ENCODE measurements around the gene NPEPL1.

The NPEPL1 gene

GRCh38 chr20:58658760-58659159 is 33.8 kb upstream of the NPEPL1 start:
- no peak for DNase-seq

DNA sequence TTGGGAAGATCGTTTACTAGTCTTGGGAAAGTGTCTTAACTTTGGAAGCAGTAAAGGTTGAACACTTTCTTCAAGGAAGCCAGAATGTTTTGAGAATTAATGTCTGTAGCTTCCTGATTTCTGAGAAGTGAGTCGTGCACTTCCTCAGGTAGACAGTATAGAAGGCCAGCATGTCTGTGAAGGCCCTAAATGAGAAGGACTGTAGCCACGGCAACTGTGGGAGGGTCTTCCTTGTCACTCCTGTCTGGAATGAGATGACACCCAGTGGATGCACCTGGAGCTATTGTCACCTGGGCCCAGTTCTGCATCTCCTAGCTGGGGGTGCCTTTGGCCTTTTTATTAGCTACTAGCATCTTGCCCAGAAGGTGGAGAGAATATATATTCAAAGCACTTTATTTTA is 32.8 kb upstream of the NPEPL1 start:
- no peak for DNase-seq

DNA sequence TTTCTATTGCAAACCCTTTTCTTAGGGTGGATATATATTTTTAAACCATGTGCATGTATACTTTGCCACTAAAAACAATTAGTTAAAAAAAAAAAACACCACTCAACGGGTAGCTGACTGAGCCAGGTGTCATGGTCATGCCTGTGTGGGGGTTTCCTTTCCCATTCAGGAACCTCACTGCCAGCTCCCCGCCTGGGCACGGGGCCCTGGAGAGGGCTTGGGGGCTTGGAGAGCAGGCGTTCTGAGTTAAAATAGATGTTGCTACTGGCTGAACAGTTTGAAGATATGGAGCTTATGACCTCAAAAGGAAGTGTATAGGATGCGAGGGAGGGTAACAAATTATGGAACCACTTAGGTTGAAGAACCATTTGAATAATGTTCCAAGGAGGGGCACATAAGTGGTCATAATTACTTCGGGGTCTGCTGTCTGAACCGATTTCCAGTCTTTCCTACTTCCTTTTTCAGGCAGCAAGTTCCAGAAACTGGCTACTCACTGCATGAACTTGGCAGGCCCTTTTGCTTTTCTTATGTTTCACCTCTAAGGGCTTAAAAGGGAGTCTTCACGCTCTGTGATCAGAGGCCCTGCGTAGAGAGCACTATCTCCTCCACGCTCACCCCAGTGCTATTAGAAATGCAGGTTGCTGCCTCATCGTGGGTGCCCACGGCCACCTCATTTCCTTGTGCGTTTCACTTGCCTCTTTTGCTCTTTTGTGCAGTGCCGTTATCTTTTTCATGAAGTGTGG is 31.6 kb upstream of the NPEPL1 start:
- no peak for DNase-seq

- DNase-seq = no peak
Measured at GRCh38 chr20:58661598-58662473, 30.8 kb upstream of the NPEPL1 start.

- DNase-seq = no peak
Measured at GRCh38 chr20:58664331-58664730, 28.3 kb upstream of the NPEPL1 start.

DNA sequence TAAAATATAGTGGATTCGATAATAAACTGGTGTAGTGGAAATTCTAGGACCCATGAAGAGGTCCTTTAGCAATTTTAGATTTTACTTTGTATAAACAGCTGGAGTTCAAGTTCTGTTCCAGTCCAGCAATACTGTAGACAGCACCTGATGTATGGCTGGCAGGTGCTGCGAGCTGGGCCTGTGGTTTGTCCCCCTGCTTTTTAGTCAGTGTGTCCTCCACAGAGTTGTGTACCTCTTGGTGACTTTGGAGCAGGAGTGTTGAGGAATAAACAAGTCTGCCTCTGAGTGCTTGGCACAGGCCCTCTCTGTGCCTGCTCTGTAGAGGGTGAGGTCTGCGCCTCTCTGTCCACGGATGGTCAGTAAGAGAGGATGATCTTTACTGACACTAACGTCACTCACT is 27.7 kb upstream of the NPEPL1 start:
- no peak for DNase-seq

DNA sequence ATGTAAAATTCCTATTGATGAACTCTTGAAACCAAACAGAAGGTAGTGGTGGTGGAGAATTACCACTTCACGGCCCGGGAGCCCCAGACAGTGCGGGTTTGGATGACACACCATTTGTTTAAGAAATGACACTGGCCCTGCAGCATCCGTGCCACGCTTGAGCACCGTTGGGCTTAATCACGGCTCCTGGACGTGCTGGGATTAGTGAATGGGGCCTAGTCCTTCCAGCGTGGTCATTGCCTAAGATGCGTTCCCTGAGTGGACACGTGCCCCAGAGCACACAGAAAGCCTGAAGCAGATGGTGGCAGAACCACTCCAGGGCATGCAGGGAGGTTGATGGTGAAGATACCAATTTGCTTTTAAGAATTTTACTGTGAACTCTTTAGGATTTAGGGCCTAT is 27.0 kb upstream of the NPEPL1 start:
- DNase-seq = peak; percentile 91

DNA sequence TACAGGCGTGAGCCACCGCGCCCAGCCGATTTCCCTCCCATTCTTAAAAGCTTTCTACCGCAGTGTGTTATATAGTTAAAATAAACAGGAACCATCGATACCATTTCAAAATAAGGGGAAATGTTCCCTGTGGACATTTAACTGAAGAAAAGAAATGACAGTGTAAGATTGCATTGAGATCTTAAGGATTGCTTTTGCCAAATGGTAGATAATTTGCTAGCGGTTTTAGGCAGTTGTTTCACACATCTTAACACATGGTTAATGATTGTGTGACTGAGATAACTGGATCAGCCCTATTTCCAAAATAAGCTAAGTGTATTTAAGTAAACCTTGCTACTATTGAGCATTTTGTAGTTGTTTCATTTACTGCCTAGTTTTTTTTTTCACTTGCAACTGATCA is 25.9 kb upstream of the NPEPL1 start:
- DNase-seq = no peak

DNA sequence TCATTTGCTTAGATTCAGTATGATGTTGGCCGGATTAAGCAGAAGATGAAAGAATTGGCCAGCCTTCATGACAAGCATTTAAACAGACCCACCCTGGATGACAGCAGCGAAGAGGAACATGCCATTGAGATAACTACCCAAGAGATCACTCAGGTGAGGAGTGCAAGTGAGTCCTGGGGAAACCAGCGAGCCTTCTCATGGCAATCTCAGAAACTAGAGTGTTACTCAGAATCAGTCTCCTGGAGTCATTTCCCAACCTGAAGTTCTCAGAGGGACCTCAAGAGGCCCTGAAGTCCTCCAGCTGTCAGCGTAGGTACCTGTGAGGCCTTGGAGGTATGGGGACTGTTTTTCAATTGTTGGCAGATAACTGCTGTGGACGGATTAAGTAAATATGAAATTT is 24.6 kb upstream of the NPEPL1 start:
- no peak for DNase-seq

DNA sequence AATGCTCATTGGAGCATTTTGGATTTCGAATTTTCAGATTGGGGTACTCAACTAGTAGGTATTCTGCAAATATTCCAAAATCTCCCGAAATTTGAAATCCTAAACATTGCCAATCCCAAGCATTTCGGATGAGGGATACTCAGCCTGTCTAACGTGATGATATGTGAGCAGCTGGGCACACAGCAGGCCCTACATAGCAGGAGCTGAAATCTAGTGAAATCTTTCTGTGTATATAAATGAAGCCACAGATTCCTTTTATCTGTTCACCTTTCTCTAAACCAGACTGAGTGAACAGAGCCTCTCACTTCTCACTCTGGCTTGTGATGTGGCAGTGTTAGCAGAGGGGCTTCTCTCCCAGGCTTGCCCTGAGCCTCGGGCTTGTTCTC is 23.7 kb upstream of the NPEPL1 start:
- DNase-seq = no peak

DNA sequence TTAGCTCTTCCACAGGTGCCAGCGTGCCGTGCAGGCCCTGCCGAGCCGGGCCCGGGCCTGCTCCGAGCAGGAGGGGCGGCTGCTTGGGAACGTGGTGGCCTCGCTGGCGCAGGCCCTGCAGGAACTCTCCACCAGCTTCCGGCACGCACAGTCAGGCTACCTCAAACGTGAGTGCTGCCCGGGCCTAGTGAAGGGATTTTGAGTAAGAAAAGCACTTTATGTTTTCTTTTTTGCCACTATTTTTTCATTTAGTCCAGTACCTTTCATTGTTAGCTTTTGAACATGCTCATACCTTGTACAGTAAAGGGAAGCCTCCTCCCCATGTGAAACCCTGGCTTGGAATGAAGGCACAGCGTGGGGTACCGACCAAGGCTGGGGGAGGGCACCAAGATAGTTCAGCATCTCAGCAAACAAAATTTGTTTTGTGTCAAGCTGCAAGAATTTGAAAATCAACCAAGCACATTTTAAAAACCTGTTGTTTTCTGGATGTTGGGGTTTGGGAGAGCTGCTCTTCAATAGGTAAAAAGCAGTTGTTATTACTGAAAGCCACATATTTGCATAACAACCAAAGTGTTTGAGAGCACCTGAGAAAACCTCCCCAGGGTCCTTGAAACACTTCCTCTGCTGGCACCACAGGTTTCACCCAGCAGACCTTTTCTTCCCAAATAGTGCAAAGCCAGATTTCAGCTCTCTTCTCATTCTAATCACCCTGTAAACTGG is 23.2 kb upstream of the NPEPL1 start:
- no peak for DNase-seq

DNA sequence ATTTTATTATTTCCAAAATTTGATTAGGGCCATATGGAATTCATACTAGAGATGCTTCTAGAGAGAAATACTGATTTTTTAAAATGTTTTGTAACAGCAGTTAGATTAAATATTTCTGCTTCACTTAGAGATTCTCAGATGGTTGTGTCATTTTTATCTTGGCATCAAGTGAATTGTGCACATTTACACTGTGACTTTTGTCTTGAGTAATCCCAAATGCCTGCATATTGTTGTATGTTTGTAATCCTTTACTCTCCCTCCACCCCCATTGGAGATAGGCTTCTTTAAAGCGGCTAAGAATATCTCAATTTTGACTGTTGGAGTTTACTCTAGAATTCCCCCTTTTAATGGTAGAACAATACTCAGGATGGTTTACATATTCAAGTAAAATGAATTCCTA is 22.5 kb upstream of the NPEPL1 start:
- DNase-seq = no peak

GRCh38 chr20:58670659-58671058 is 21.9 kb upstream of the NPEPL1 start:
- DNase-seq = no peak

- DNase-seq = no peak
Measured at GRCh38 chr20:58673119-58673518, 19.5 kb upstream of the NPEPL1 start.

- DNase-seq = no peak
Measured at GRCh38 chr20:58675146-58675584, 17.4 kb upstream of the NPEPL1 start.

DNA sequence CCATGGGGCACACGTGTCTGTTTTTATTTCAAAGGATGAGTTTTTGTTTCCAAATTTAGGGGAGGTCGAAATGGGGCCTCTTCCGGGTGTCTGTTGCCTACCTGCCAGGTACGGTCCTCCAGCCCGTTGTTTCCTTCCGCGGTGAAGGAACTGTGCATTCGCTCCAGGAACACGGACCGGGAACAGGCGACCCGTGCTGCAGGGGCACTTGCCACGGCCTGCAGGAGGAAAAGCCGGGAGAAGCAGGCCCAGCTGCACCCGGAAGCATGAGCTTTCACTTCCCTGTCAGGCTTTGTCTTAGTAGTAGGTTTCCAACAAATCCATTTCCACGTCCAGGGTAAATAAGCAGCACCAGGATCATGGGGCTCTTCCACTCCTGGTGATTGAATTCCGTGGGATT is 17.0 kb upstream of the NPEPL1 start:
- DNase-seq = no peak

GRCh38 chr20:58676161-58676560 is 16.4 kb upstream of the NPEPL1 start:
- no peak for DNase-seq

- DNase-seq = no peak
Measured at GRCh38 chr20:58677079-58677604, 15.5 kb upstream of the NPEPL1 start.

- no peak for DNase-seq
Measured at GRCh38 chr20:58677808-58678207, 14.8 kb upstream of the NPEPL1 start.

DNA sequence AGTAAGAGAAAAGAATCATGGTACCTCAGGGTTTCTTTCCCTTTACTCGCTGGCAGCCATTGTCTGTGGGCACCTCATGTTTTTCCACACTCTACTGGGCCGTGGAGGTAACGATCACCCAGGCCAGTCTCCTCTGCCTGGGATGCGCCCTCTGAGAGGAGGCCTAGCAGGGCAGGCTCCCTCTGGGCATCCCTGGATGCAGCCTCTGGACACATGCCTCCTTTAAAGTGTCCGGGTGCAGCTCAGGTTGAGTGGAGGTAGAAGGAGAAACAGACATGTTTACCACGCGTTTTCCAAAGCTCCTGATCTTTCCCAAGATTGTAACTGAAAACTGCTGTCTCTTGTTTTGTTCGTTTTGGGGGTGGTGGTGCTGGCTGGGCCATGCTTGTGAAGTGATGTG is 13.8 kb upstream of the NPEPL1 start:
- no peak for DNase-seq

- DNase-seq = no peak
Measured at GRCh38 chr20:58682656-58683531, 9.7 kb upstream of the NPEPL1 start.

- no peak for DNase-seq
Measured at GRCh38 chr20:58684291-58684690, 8.3 kb upstream of the NPEPL1 start.

All from NCI-H524 treated with DMSO at 0.1 percent for 48 hours (cell line).